Measurements from ENCODE around the gene USP49.

- TF ChIP-seq CTCF (IDR thresholded peaks at IDR 0.05) (no peak), POLR2A (IDR thresholded peaks at IDR 0.05) (no peak), EP300 (IDR thresholded peaks at IDR 0.05) (no peak), POLR2AphosphoS5 (IDR thresholded peaks at IDR 0.05) (no peak)
Observed at GRCh38 chr6:41941280-41942066, 46.3 kb upstream of the USP49 start, which contains the start of gene CCND3.
